OCI-LY7 (cell line): ENCODE measurements around the gene DUSP7. TPM values are rescaled to one million over a fixed set of nuclear protein-coding genes. Genes with fewer than 3 reads are reported as not detected.

Source experiments
- BruUV-seq: library from RNA; stranded (reverse); fragments of 400-500 nt; replicated peaks from 2 replicates; lab custom pipeline; 2021; lab: Mats Ljungman, UMichigan
- CTCF ChIA-PET: fragments of 300-600 bp; sonication (Branson Sonifier 250); formaldehyde crosslinking; loops from one replicate; lab custom pipeline; 2022; ENCODE audit warnings: antibody characterized with exemption; ENCODE audit not compliant: unreplicated experiment; lab: Charles Lee
- POLR2A ChIA-PET: fragments of 300-600 bp; sonication (Branson Sonifier 250); formaldehyde crosslinking; loops from one replicate; lab custom pipeline; 2022; ENCODE audit warnings: antibody characterized with exemption; lab: Charles Lee
- DNase-seq: peaks from one replicate; pipeline ENCODE4 v3.0.0-alpha.2; 2015; ENCODE audit warnings: low spot score
- H2AFZ ChIP-seq: fragments of 200-600 bp; sonication (generic), shearing (Covaris generic); 2 replicates; pipeline ENCODE4 v1.6.1; 2014; ENCODE audit warnings: mild to moderate bottlenecking, antibody characterized with exemption, low read length, moderate library complexity
- H3K27ac ChIP-seq: fragments of 200-600 bp; sonication (generic); 2 replicates; pipeline ENCODE4 v1.5.1; 2014; ENCODE audit warnings: mixed run types, low read depth, mild to moderate bottlenecking, moderate library complexity, low read length, inconsistent platforms; ENCODE audit not compliant: poor library complexity, severe bottlenecking
- H3K36me3 ChIP-seq: fragments of 200-600 bp; sonication (generic); 2 replicates; pipeline ENCODE4 v1.6.1; 2014; ENCODE audit warnings: mild to moderate bottlenecking, antibody characterized with exemption, low read length, moderate library complexity, mixed read lengths; ENCODE audit not compliant: insufficient read depth
- H3K4me1 ChIP-seq: fragments of 200-600 bp; sonication (generic); 2 replicates; pipeline ENCODE4 v1.5.1; 2014; ENCODE audit warnings: mild to moderate bottlenecking, low read length; ENCODE audit not compliant: insufficient read depth, poor library complexity, severe bottlenecking
- H3K4me2 ChIP-seq: fragments of 200-600 bp; sonication (generic); 2 replicates; pipeline ENCODE4 v1.6.1; 2014; ENCODE audit warnings: mild to moderate bottlenecking, low read length
- H3K4me3 ChIP-seq: fragments of 200-600 bp; sonication (generic); 2 replicates; pipeline ENCODE4 v1.5.1; 2014; ENCODE audit warnings: mild to moderate bottlenecking, low read depth, low read length; ENCODE audit not compliant: poor library complexity, severe bottlenecking
- H3K79me2 ChIP-seq: fragments of 200-600 bp; sonication (generic); 2 replicates; pipeline ENCODE4 v1.6.1; 2016; ENCODE audit warnings: low read depth, mild to moderate bottlenecking, low read length, moderate library complexity, mixed read lengths; ENCODE audit not compliant: insufficient read depth
- H3K9me2 ChIP-seq: fragments of 200-600 bp; sonication (generic); 2 replicates; pipeline ENCODE4 v1.6.1; 2016; ENCODE audit warnings: mild to moderate bottlenecking, low read length, mixed read lengths; ENCODE audit not compliant: insufficient read depth
- H3K9me3 ChIP-seq: fragments of 200-600 bp; sonication (generic); 2 replicates; pipeline ENCODE4 v1.6.1; 2014; ENCODE audit warnings: mild to moderate bottlenecking, mixed run types, low read length, mixed read lengths
- H4K20me1 ChIP-seq: fragments of 200-600 bp; sonication (generic); 2 replicates; pipeline ENCODE4 v1.6.1; 2014; ENCODE audit warnings: mild to moderate bottlenecking, antibody characterized with exemption, low read length, moderate library complexity, mixed read lengths; ENCODE audit not compliant: insufficient read depth
- EZH2phosphoT487 ChIP-seq: fragments of 200-600 bp; sonication (generic); IDR thresholded peaks from 2 replicates; pipeline ENCODE4 v1.6.1; 2018; ENCODE audit warnings: low read depth, borderline replicate concordance, mild to moderate bottlenecking, mixed run types, antibody characterized with exemption, low read length, moderate library complexity, mixed read lengths
- intact Hi-C: fragments of 100-400 bp; cut with micrococcal nuclease; formaldehyde crosslinking; loops from one replicate; pipeline ENCODE4 v1.10.0; 2022; ENCODE audit not compliant: unreplicated experiment
- total RNA-seq, 2 experiments: library from RNA; depleted of rRNA in 1 of 2; stranded (reverse); fragments of >200 nt in 1 of 2; shearing (Covaris generic) in 1 of 2; gene quantifications; 2 replicates each; pipeline ENCODE4 v1.2.3, GENCODE V29; 2014 to 2022
- TF ChIP-seq, protein P1 (sequence below): fragments of 200-600 bp; sonication (generic); conservative IDR thresholded peaks from 2 replicates; pipeline ENCODE4 v1.5.1; 2014; ENCODE audit warnings: mild to moderate bottlenecking, antibody characterized with exemption, low read length, moderate library complexity, mixed read lengths

The DUSP7 gene
- total RNA-seq, 2 experiments from 2014 or later: 11.4 to 14.4 TPM

DNA sequence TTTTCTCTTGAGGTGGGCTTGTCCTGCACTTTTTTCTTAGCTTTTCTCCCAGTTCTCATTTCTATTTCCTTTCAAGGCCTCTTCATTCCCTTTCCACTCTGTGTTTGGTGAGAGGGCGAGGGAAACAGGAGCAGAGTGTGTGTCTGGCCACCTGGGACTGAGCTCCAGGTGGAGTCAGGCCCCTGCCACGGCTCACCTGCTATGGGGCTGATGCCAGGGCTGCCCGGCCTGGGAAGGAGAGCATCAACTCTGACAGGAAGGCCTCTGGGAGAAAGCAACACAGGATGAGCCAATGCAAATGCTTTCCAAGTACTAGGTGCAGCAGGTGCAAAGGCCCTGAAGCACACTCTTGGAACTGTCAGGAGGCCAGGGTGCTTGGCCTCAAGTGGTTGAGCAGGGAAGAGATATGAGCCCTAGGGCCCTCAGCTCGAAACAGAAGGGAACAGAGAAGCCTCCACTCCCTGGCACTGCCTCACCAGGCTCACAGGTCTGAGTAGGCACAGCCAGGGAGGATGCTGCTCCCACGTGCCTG lies 27.3 kb upstream of the DUSP7 start:
- TF ChIP-seq, protein P1, sequence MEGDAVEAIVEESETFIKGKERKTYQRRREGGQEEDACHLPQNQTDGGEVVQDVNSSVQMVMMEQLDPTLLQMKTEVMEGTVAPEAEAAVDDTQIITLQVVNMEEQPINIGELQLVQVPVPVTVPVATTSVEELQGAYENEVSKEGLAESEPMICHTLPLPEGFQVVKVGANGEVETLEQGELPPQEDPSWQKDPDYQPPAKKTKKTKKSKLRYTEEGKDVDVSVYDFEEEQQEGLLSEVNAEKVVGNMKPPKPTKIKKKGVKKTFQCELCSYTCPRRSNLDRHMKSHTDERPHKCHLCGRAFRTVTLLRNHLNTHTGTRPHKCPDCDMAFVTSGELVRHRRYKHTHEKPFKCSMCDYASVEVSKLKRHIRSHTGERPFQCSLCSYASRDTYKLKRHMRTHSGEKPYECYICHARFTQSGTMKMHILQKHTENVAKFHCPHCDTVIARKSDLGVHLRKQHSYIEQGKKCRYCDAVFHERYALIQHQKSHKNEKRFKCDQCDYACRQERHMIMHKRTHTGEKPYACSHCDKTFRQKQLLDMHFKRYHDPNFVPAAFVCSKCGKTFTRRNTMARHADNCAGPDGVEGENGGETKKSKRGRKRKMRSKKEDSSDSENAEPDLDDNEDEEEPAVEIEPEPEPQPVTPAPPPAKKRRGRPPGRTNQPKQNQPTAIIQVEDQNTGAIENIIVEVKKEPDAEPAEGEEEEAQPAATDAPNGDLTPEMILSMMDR: no peak
- TF ChIP-seq EZH2phosphoT487: no peak
- Histone ChIP-seq H3K4me2 (no peak overlapping the region), H3K9me3 (no peaks in the 10 kb centered on the region), H3K79me2 (no peaks in the 10 kb centered on the region), H3K36me3 (peaks cover 7% of the 10 kb centered on the region; the same call in 1 of the 2 replicates), H3K4me3 (no peak overlapping the region), H3K27ac (no peak overlapping the region), H3K9me2 (no peaks in the 10 kb centered on the region), H2AFZ (no peak overlapping the region), H4K20me1 (no peaks in the 10 kb centered on the region), H3K4me1 (peaks cover 7% of the 10 kb centered on the region)
- intact Hi-C loops: no loop called here
- CTCF ChIA-PET: interaction anchor here (0.5 kb wide), 1 partner anchor 79 kb away, joined by 3 read pairs; no protein-coding TSS in a partner anchor
- POLR2A ChIA-PET: no interaction called here
- DNase-seq: no peak
- BruUV-seq: no TSS peak

DNA sequence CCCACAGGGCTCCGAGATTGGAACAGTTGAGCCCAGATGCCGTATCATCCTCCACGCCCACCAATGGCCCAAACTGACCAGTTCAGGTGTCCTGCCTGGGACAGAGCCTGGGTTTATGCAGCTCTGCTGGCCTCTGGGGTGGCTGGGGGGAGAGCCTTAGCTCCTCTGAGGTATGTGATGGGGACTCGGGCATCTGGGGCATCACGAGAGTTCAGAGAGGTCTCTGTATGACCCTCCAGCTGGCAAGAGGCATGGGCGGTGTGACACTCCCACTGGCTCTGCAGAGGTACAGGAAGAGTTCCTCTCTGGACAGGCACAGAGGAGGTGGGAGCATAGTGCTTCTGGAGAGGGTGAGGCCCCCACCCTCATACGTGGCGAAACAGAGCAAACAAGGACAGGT lies 26.6 kb upstream of the DUSP7 start:
- peaks cover 7% of the 10 kb centered on the region; the same call in 1 of the 2 replicates for H3K36me3 ChIP-seq
- H3K9me2 ChIP-seq: no peaks in the 10 kb centered on the region
- intact Hi-C loops: no loop called here
- CTCF ChIA-PET: no interaction called here
- no peak overlapping the region for H3K4me2 ChIP-seq
- H3K4me3 ChIP-seq: no peak overlapping the region
- no peaks in the 10 kb centered on the region for H3K79me2 ChIP-seq
- TF ChIP-seq, protein P1: no peak
- no peak overlapping the region for H2AFZ ChIP-seq
- DNase-seq: no peak
- no peak overlapping the region for H3K27ac ChIP-seq
- H4K20me1 ChIP-seq: no peaks in the 10 kb centered on the region
- no TSS peak for BruUV-seq
- no peaks in the 10 kb centered on the region for H3K9me3 ChIP-seq
- POLR2A ChIA-PET: no interaction called here
- peaks cover 7% of the 10 kb centered on the region for H3K4me1 ChIP-seq

DNA sequence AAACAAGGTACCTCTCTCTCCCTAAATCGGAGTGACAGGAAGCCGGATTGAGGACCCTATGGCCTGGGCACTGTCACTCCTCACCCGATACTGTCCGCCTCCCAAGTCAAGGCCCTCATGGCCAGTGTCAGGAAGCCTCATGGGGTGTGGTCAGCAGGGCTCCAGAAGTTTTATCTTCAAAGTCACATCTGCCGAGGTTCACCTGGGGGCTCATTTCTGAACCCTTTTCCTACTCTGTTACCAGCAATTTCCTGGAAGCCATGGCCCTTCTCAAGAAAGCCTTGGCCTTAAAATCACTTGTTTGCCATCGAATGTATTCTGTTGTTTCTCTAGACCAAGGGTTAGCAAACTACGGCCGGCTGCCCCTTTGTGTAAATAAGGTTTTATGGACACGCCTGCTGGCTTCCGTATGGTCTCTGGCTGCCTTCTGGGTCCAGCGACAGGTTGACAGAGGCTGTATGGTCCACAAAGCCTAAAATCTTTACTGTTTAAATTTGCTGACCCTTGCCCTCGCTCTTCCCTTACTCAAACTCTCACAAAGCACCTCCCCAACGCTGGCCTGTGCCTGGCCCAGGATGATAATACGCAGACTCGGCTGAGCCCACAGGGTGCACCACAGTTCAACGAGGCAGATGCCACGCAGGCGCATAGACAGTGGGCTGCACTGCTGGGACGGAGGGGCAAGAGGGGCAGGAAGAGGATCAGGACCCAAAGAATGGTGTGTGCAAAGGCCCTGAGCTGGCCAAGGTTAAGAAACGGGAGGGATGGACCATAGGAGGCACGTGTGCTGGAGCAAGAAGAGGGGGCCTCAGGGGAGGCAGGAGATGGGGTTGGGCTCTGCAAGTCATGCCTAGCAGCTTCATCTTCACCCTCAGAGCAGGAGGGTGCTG lies 24.7 kb upstream of the DUSP7 start:
- no peaks in the 10 kb centered on the region for H4K20me1 ChIP-seq
- ChIA-PET CTCF (no interaction called here), POLR2A (no interaction called here)
- no peak for DNase-seq
- no peaks in the 10 kb centered on the region for H3K9me3 ChIP-seq
- no peaks in the 10 kb centered on the region for H3K79me2 ChIP-seq
- H3K9me2 ChIP-seq: no peaks in the 10 kb centered on the region
- intact Hi-C loops: no loop called here
- BruUV-seq: no TSS peak
- no peak overlapping the region for H3K4me2 ChIP-seq
- no peak overlapping the region for H3K27ac ChIP-seq
- no peak overlapping the region for H3K4me3 ChIP-seq
- no peak overlapping the region for H2AFZ ChIP-seq
- peaks cover 5% of the 10 kb centered on the region; the same call in 1 of the 2 replicates for H3K36me3 ChIP-seq
- no peak for TF ChIP-seq EZH2phosphoT487
- TF ChIP-seq, protein P1: no peak
- no peaks in the 10 kb centered on the region for H3K4me1 ChIP-seq
